IMR-90 (cell line): ENCODE data around the gene GAPDH. TPM values are rescaled to one million over a fixed set of nuclear protein-coding genes. Genes with fewer than 3 reads are reported as not detected.

Source experiments
- ATAC-seq: fragments of 200-7000 bp; cut with Tn5 transposase; 2 replicates; pipeline ENCODE4 v1.9.1; 2020; ENCODE audit warnings: low read depth, mild to moderate bottlenecking, moderate library complexity
- BruUV-seq: library from RNA; stranded (reverse); fragments of 400-500 nt; replicated peaks from 2 replicates; lab custom pipeline; 2021; lab: Mats Ljungman, UMichigan
- CTCF ChIA-PET: fragments of 300-600 bp; formaldehyde crosslinking; extraction: SDS; loops from one replicate; lab custom pipeline; 2021; ENCODE audit warnings: antibody characterized with exemption; lab: Yijun Ruan, JAX
- POLR2A ChIA-PET: fragments of 300-600 bp; sonication (Branson Sonifier 250); formaldehyde crosslinking; loops from one replicate; lab custom pipeline; 2022; ENCODE audit warnings: antibody characterized with exemption; ENCODE audit not compliant: unreplicated experiment; lab: Charles Lee
- DNase-seq: peaks from one replicate; pipeline ENCODE4 v3.0.0; 2013
- H2AFZ ChIP-seq: replicated peaks from 2 replicates; pipeline ENCODE3; 2013; ENCODE audit warnings: low read length, mild to moderate bottlenecking; ENCODE audit not compliant: poor library complexity
- H2AK5ac ChIP-seq: 2 replicates; pipeline ENCODE4 v1.6.1; 2013; ENCODE audit warnings: low read depth, low read length, inconsistent platforms
- H2AK9ac ChIP-seq: replicated peaks from 2 replicates; pipeline ENCODE3; 2013; ENCODE audit warnings: mild to moderate bottlenecking, low read depth, low read length, moderate library complexity; ENCODE audit not compliant: poor library complexity
- H2BK120ac ChIP-seq: 2 replicates; pipeline ENCODE4 v1.6.1; 2013; ENCODE audit warnings: low read depth, low read length, inconsistent platforms
- H2BK15ac ChIP-seq: 3 replicates; pipeline ENCODE4 v1.6.1; 2013; ENCODE audit warnings: low read depth, low read length, inconsistent platforms
- H2BK20ac ChIP-seq: 2 replicates; pipeline ENCODE4 v1.6.1; 2013; ENCODE audit warnings: low read depth, mild to moderate bottlenecking, inconsistent platforms, low read length, moderate library complexity
- H2BK5ac ChIP-seq: 2 replicates; pipeline ENCODE4 v1.6.1; 2013; ENCODE audit warnings: mild to moderate bottlenecking, low read depth, low read length, inconsistent platforms; ENCODE audit not compliant: poor library complexity, severe bottlenecking
- H3K14ac ChIP-seq: replicated peaks from 2 replicates; pipeline ENCODE4 v1.6.1; 2013; ENCODE audit warnings: low read depth, low read length, inconsistent platforms
- H3K18ac ChIP-seq: 2 replicates; pipeline ENCODE4 v1.6.1; 2013; ENCODE audit warnings: low read depth, low read length, control low read depth
- H3K23ac ChIP-seq: 2 replicates; pipeline ENCODE4 v1.6.1; 2013; ENCODE audit warnings: low read depth, low read length, inconsistent platforms
- H3K27ac ChIP-seq: 2 replicates; pipeline ENCODE4 v1.5.1; 2013; ENCODE audit warnings: mild to moderate bottlenecking, control low read depth, low read length; ENCODE audit not compliant: insufficient read depth
- H3K27me3 ChIP-seq: 2 replicates; pipeline ENCODE4 v1.6.1; 2013; ENCODE audit warnings: low read length; ENCODE audit not compliant: control insufficient read depth, insufficient read depth
- H3K36me3 ChIP-seq: 2 replicates; pipeline ENCODE4 v1.6.1; 2013; ENCODE audit warnings: low read length, mixed read lengths; ENCODE audit not compliant: control insufficient read depth, insufficient read depth
- H3K4ac ChIP-seq: 2 replicates; pipeline ENCODE4 v1.6.1; 2013; ENCODE audit warnings: low read depth, low read length, inconsistent platforms
- H3K4me1 ChIP-seq: 2 replicates; pipeline ENCODE4 v1.6.1; 2013; ENCODE audit warnings: low read length, mixed read lengths; ENCODE audit not compliant: control insufficient read depth, insufficient read depth
- H3K4me2 ChIP-seq: 2 replicates; pipeline ENCODE4 v1.6.1; 2013; ENCODE audit warnings: low read depth, mild to moderate bottlenecking, control low read depth, low read length, moderate library complexity
- H3K4me3 ChIP-seq: 2 replicates; pipeline ENCODE4 v1.5.1; 2013; ENCODE audit warnings: low read depth, mild to moderate bottlenecking, control low read depth, low read length, moderate library complexity; ENCODE audit not compliant: insufficient read depth
- H3K56ac ChIP-seq: 2 replicates; pipeline ENCODE4 v1.6.1; 2013; ENCODE audit warnings: low read length, inconsistent platforms; ENCODE audit not compliant: insufficient read depth; ENCODE audit errors: extremely low read depth
- H3K79me1 ChIP-seq, 2 experiments: 2 replicates each; pipeline ENCODE4 v1.6.1; 2013; ENCODE audit warnings: low read length in 2 of 2, inconsistent platforms in 1 of 2, low read depth in 1 of 2
- H3K9ac ChIP-seq: 2 replicates; pipeline ENCODE4 v1.6.1; 2013; ENCODE audit warnings: low read depth, low read length, control low read depth
- H3K9me1 ChIP-seq: 2 replicates; pipeline ENCODE4 v1.6.1; 2013; ENCODE audit warnings: low read length, inconsistent platforms; ENCODE audit not compliant: insufficient read depth
- H3K9me3 ChIP-seq: 2 replicates; pipeline ENCODE4 v1.6.1; 2013; ENCODE audit warnings: low read length; ENCODE audit not compliant: control insufficient read depth, insufficient read depth
- H4K20me1 ChIP-seq: 2 replicates; pipeline ENCODE4 v1.6.1; 2013; ENCODE audit warnings: low read length, inconsistent platforms; ENCODE audit not compliant: insufficient read depth
- H4K5ac ChIP-seq: 2 replicates; pipeline ENCODE4 v1.6.1; 2013; ENCODE audit warnings: mild to moderate bottlenecking, low read depth, low read length, control low read depth
- H4K8ac ChIP-seq, 2 experiments: 2 replicates each; pipeline ENCODE4 v1.6.1; 2013; ENCODE audit warnings: low read depth in 2 of 2, low read length in 2 of 2, control low read depth in 1 of 2, inconsistent platforms in 1 of 2
- H4K91ac ChIP-seq: 2 replicates; pipeline ENCODE4 v1.6.1; 2013; ENCODE audit warnings: low read depth, low read length, inconsistent platforms; ENCODE audit not compliant: insufficient read depth
- BHLHE40 ChIP-seq: fragments of 150-350 bp; IDR thresholded peaks from 2 replicates; pipeline ENCODE4 v1.6.1; 2016; ENCODE audit warnings: mild to moderate bottlenecking, low read depth, low read length
- CHD1 ChIP-seq: IDR thresholded peaks from 2 replicates; pipeline ENCODE4 v1.6.1; 2012; ENCODE audit warnings: low read depth, low read length, improper control_type of control experiment
- CTCF ChIP-seq: conservative IDR thresholded peaks from 2 replicates; pipeline ENCODE4 v1.5.1; 2012; ENCODE audit warnings: mild to moderate bottlenecking, low read depth, low read length, improper control_type of control experiment
- FOS ChIP-seq: fragments of 150-350 bp; IDR thresholded peaks from 2 replicates; pipeline ENCODE4 v1.6.1; 2016; ENCODE audit warnings: low read depth, low read length
- MAFK ChIP-seq: IDR thresholded peaks from 2 replicates; pipeline ENCODE4 v1.6.1; 2012; ENCODE audit warnings: low read depth, low read length, improper control_type of control experiment
- MXI1 ChIP-seq: IDR thresholded peaks from 2 replicates; pipeline ENCODE4 v1.6.1; 2012; ENCODE audit warnings: low read depth, mild to moderate bottlenecking, low read length, moderate library complexity, borderline replicate concordance
- POLR2A ChIP-seq: IDR thresholded peaks from 2 replicates; pipeline ENCODE4 v1.6.1; 2012; ENCODE audit warnings: mild to moderate bottlenecking, low read depth, low read length
- RCOR1 ChIP-seq: IDR thresholded peaks from 2 replicates; pipeline ENCODE4 v1.6.1; 2012; ENCODE audit warnings: mild to moderate bottlenecking, low read length, improper control_type of control experiment; ENCODE audit not compliant: insufficient replicate concordance
- SMC3 ChIP-seq: fragments of 150-350 bp; IDR thresholded peaks from 2 replicates; pipeline ENCODE4 v1.6.1; 2016; ENCODE audit warnings: low read depth, mild to moderate bottlenecking, antibody characterized with exemption, low read length, moderate library complexity
- WGBS, 2 experiments: methylation state at CpG; one replicate each; pipeline versions ENCODE4 v1.1.5 to v1.1.7; 2013; ENCODE audit warnings: missing lambda C conversion rate in 2 of 2; ENCODE audit not compliant: insufficient read length in 1 of 2; ENCODE audit errors: extremely low coverage in 2 of 2; 5-methylcytosine and 5-hydroxymethylcytosine counted together
- dilution Hi-C: fragments of 300-500 bp; cut with HindIII; formaldehyde crosslinking; loops from one replicate; pipeline ENCODE4 v1.14.3; 2018; ENCODE audit warnings: low sequenced_read_pairs; ENCODE audit not compliant: unreplicated experiment
- in situ Hi-C: fragments of 300-500 bp; cut with MboI; formaldehyde crosslinking; loops from 3 replicates; pipeline ENCODE4 v1.14.3; 2019; ENCODE audit warnings: low sequenced_read_pairs, inconsistent platforms, mixed read lengths
- intact Hi-C: fragments of 100-400 bp; cut with micrococcal nuclease; formaldehyde crosslinking; loops from 2 replicates; pipeline ENCODE4 v1.10.0; 2022
- polyA plus RNA-seq, 3 experiments: library from polyadenylated mRNA; depleted of rRNA; stranded (reverse); fragments of >200 nt; gene quantifications; 2 replicates each; pipeline ENCODE4 v1.2.3, GENCODE V29; 2012; ENCODE audit warnings: low replicate concordance in 1 of 3
- total RNA-seq: library from RNA; depleted of rRNA; stranded (reverse); fragments of >200 nt; gene quantifications from 2 replicates; pipeline ENCODE4 v1.2.3, GENCODE V29; 2012

Gene GAPDH
- total and polyA plus RNA-seq, 2 of the 4 experiments (the other 2 are of a cell fraction) = 12,939 to 21,893 TPM

- H3K79me1 ChIP-seq = peaks cover 23 to 28% of the 10 kb centered on the region in 2 experiments
- no peaks in the 10 kb centered on the region for H3K9me1 ChIP-seq
- no peak overlapping the region for H3K4me2 ChIP-seq
- H3K27me3 ChIP-seq = no peaks in the 10 kb centered on the region
- H3K4ac ChIP-seq = no peak overlapping the region
- H4K5ac ChIP-seq = no peak overlapping the region
- no peak overlapping the region for H3K14ac ChIP-seq
- dilution Hi-C loops (no loop called here), in situ Hi-C loops (loop anchor here (10.0 kb wide), 1 partner anchor 110 kb away; the partner anchor contains the start of gene ZNF384), intact Hi-C loops (no loop called here)
- TF ChIP-seq MXI1 (no peak), RCOR1 (no peak), FOS (no peak), BHLHE40 (no peak), SMC3 (no peak), POLR2A (no peak), CHD1 (no peak), CTCF (no peak), MAFK (no peak)
- H2AK5ac ChIP-seq = no peak overlapping the region
- no peak overlapping the region for H2BK5ac ChIP-seq
- H2BK120ac ChIP-seq = no peak overlapping the region
- H2BK20ac ChIP-seq = no peak overlapping the region
- no peak overlapping the region for H3K56ac ChIP-seq
- H2AFZ ChIP-seq = no peak overlapping the region
- no peaks in the 10 kb centered on the region; the same call in 1 of the 2 replicates for H4K20me1 ChIP-seq
- H3K27ac ChIP-seq = no peak overlapping the region
- no peak overlapping the region for H3K4me3 ChIP-seq
- H3K18ac ChIP-seq = no peak overlapping the region
- no peak overlapping the region for H4K8ac ChIP-seq
- H3K9me3 ChIP-seq = no peaks in the 10 kb centered on the region
- no peaks in the 10 kb centered on the region for H3K4me1 ChIP-seq
- H2BK15ac ChIP-seq = no peak overlapping the region
- no TSS peak for BruUV-seq
- ChIA-PET POLR2A (no interaction called here), CTCF (no interaction called here)
- H2AK9ac ChIP-seq = no peak overlapping the region
- peaks cover 63% of the 10 kb centered on the region for H3K36me3 ChIP-seq
- no peak overlapping the region for H3K23ac ChIP-seq
- no peak overlapping the region for H4K91ac ChIP-seq
- WGBS, 2 experiments = no CpG with 5 or more reads among the region's 4 CpGs
- H3K9ac ChIP-seq = no peak overlapping the region
- ATAC-seq (no peak), DNase-seq (no peak)
Observed at GRCh38 chr12:6574576-6575295, 40.4 kb downstream of the GAPDH start.
